Measurements from ENCODE around the gene USP2.

Gene USP2

GRCh38 chr11:119320240-119320775 lies 61.2 kb downstream of the USP2 start:
- DNase-seq, result no peak

GRCh38 chr11:119319700-119320239 lies 61.7 kb downstream of the USP2 start:
- no peak for DNase-seq

- no peak for DNase-seq
Observed at GRCh38 chr11:119319136-119319699, 62.3 kb downstream of the USP2 start.

- DNase-seq, result no peak
Observed at GRCh38 chr11:119318240-119319135, 63.0 kb downstream of the USP2 start.

- no peak for DNase-seq
Observed at GRCh38 chr11:119317592-119318239, 63.8 kb downstream of the USP2 start.

GRCh38 chr11:119316729-119317591 lies 64.5 kb downstream of the USP2 start, which contains the start of gene MCAM:
Gene MCAM, minus strand, starts transcription at chr11:119317130. Its CDS starts 29 bp downstream, at chr11:119317101.
- DNase-seq, result no peak

GRCh38 chr11:119316016-119316728 lies 65.3 kb downstream of the USP2 start:
- DNase-seq, result no peak

GRCh38 chr11:119315131-119316015 lies 66.1 kb downstream of the USP2 start:
- DNase-seq, result no peak

- no peak for DNase-seq
Observed at GRCh38 chr11:119314726-119315125, 66.8 kb downstream of the USP2 start.

- no peak for DNase-seq
Observed at GRCh38 chr11:119310682-119311052, 70.8 kb downstream of the USP2 start.

GRCh38 chr11:119309953-119310681 lies 71.4 kb downstream of the USP2 start:
- DNase-seq, result no peak

GRCh38 chr11:119309411-119309810 lies 72.1 kb downstream of the USP2 start:
- DNase-seq, result no peak

- no peak for DNase-seq
Observed at GRCh38 chr11:119307974-119308373, 73.5 kb downstream of the USP2 start.

- no peak for DNase-seq
Observed at GRCh38 chr11:119307219-119307618, 74.3 kb downstream of the USP2 start.

- no peak for DNase-seq
Observed at GRCh38 chr11:119306373-119306890, 75.1 kb downstream of the USP2 start.

GRCh38 chr11:119305556-119306372 lies 75.7 kb downstream of the USP2 start:
- no peak for DNase-seq
